Effector memory CD4-positive, alpha-beta T cell (primary cell): ENCODE results near the gene ATP6V1C2.

Source experiments
- DNase-seq, 3 donors: peaks; one replicate each; pipeline ENCODE4 v3.0.0-alpha.2; 2020
- H3K27ac ChIP-seq: 2 replicates; pipeline ENCODE4 v1.7.0; 2013; ENCODE audit warnings: mild to moderate bottlenecking, low read length, moderate library complexity; ENCODE audit not compliant: insufficient read depth, poor library complexity, severe bottlenecking
- H3K27me3 ChIP-seq: replicated peaks from 2 replicates; pipeline ENCODE4 v1.7.0; 2013; ENCODE audit warnings: mild to moderate bottlenecking, low read length; ENCODE audit not compliant: insufficient read depth, control insufficient read depth, poor library complexity, severe bottlenecking
- H3K36me3 ChIP-seq: 2 replicates; pipeline ENCODE4 v1.7.0; 2013; ENCODE audit warnings: mild to moderate bottlenecking, low read length, moderate library complexity; ENCODE audit not compliant: control insufficient read depth, insufficient read depth
- H3K4me1 ChIP-seq: 2 replicates; pipeline ENCODE4 v1.7.0; 2013; ENCODE audit warnings: low read length, mild to moderate bottlenecking; ENCODE audit not compliant: control insufficient read depth, insufficient read depth, poor library complexity, severe bottlenecking
- H3K4me3 ChIP-seq: 2 replicates; pipeline ENCODE4 v1.7.0; 2013; ENCODE audit warnings: low read length, low read depth, mild to moderate bottlenecking; ENCODE audit not compliant: insufficient read depth, poor library complexity, severe bottlenecking
- H3K9me3 ChIP-seq: 2 replicates; pipeline ENCODE4 v1.7.0; 2013; ENCODE audit warnings: mild to moderate bottlenecking, low read length, moderate library complexity; ENCODE audit not compliant: control insufficient read depth

Gene ATP6V1C2

DNA sequence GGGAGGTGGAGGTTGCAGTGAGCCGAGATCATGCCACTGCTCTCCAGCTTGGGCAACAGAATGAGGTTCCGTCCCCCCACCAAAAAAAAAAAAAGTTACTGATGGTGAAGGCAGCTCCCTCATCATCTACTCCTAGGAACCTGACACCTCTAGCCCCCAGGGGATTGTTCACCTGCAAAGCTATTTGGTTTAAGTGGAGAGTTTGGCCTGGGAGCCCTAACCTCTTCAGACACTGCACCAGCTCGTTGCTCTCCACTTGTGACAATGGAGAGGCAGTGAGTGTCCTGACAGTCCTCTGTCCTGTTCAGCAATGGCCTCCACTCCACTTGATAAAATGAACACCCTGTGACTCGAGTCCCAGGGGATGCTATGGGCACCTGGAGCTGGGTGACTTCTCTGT is 43.5 kb downstream of the ATP6V1C2 start:
- Histone ChIP-seq H3K4me1 (no peaks in the 10 kb centered on the region), H3K27me3 (no peaks in the 10 kb centered on the region), H3K27ac (no peak overlapping the region), H3K36me3 (no peaks in the 10 kb centered on the region), H3K4me3 (no peak overlapping the region), H3K9me3 (no peaks in the 10 kb centered on the region)
- DNase-seq = no peak

DNA sequence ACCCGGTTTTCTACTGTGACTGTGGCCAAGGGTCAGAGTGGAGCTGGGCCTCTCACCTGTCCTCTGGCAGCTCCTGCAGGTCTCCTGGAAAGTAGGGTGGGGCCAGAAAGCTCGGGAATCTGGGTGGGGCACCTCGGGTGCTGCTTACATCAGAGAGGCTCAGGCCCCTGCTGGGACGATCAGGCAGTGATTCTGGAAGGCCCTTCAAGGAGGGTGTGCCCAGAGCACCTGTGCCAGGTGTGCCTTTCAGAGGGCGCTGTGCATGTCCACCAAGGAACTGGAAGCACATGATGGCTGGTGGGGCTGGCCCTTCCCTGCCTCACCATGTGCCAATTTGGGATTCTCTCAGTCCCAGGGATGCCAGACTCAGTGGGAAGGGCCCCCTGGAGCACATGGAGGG is 44.0 kb downstream of the ATP6V1C2 start:
- no peak overlapping the region for H3K4me3 ChIP-seq
- no peaks in the 10 kb centered on the region for H3K27me3 ChIP-seq
- no peaks in the 10 kb centered on the region for H3K36me3 ChIP-seq
- DNase-seq = no peak
- H3K4me1 ChIP-seq = no peaks in the 10 kb centered on the region
- H3K27ac ChIP-seq = no peak overlapping the region
- no peaks in the 10 kb centered on the region for H3K9me3 ChIP-seq

DNA sequence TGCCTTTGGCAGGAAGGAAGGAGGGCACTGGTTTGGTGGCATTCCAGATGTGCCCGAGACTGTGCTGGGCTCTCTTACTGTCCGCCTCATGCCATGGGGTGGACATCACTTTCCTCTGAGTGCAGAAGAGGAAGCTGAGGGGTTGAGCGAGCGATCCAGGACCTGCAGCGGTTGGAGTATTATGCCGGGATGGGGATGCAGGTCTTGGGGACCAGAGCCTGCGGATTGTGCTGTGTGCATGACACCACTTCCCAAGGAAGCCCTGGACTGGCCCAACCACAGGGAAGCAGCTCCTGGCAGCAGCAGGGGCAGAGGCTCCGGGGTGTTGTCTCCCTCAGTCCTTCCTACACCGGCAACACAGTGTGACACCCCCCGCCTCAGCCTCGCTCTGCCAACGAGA is 44.5 kb downstream of the ATP6V1C2 start:
- H3K27ac ChIP-seq = no peak overlapping the region
- H3K27me3 ChIP-seq = no peaks in the 10 kb centered on the region
- no peaks in the 10 kb centered on the region for H3K4me1 ChIP-seq
- no peaks in the 10 kb centered on the region for H3K9me3 ChIP-seq
- DNase-seq = no peak
- H3K36me3 ChIP-seq = no peaks in the 10 kb centered on the region
- H3K4me3 ChIP-seq = no peak overlapping the region

DNA sequence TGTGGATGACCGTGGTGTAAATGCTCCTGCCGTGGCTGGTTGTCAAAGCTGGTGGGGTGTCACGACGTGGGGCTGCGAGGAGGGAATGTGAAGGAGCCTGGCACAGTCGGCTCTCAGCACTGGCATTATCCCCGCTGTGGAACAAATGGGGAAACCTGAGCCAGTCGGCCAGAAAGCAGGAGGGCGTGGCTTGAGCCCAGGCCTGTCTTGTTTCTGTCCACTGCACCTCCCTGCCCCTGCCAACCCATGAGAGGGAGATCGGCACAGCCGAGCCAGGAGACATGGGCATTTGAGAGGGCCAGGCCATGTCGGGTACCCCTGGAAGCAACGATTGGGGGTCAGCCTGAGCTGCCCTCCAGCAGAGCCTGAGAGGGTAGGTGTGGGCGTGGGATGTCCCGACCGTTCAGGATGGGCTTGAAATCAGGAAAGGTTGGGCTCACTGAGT is 46.7 kb downstream of the ATP6V1C2 start:
- no peak overlapping the region for H3K27ac ChIP-seq
- no peak overlapping the region for H3K4me3 ChIP-seq
- H3K9me3 ChIP-seq = no peaks in the 10 kb centered on the region
- no peaks in the 10 kb centered on the region for H3K36me3 ChIP-seq
- H3K4me1 ChIP-seq = no peaks in the 10 kb centered on the region
- DNase-seq = no peak
- no peaks in the 10 kb centered on the region for H3K27me3 ChIP-seq

DNA sequence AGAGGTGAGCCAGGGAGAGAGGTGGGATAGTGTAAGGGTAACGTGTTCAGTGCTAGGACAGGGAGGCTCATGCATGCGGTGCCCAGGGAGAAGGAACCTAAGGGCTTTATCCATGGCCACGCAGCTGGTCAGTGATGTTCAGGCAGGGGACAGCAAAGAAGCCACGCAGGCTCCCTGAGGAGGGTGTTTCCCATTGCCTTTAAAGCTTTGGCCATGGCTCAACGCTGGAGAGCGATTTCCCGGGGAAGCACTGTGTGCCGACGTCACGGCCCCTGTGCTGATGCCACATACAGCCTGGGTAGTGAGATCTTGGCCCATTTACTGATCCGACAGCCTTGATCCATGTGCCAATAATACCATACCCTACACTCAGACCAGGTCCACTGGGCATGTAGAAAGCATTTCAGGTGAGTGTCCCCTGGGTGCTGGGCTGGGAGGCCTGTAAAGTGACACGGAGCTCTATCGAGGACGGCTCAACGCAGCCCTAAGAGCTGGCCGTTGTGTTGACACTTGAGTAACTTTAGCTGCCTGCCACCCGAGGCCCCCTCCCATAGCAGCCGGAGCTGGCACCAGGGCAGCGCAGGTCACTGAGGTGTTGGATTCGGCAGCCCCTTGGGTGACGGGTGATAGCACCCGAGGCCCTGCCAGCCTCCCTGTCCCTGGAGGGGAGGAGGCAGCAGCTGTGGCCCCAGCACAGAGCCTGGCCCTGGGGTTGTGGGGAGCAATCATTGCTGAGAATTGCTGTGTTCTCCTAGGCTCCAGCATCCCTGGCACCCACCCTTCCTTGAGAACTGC is 49.7 kb downstream of the ATP6V1C2 start:
- Histone ChIP-seq H3K9me3 (no peaks in the 10 kb centered on the region), H3K27ac (no peak overlapping the region), H3K36me3 (no peaks in the 10 kb centered on the region), H3K4me1 (no peaks in the 10 kb centered on the region), H3K27me3 (no peaks in the 10 kb centered on the region), H3K4me3 (no peak overlapping the region)
- no peak for DNase-seq

DNA sequence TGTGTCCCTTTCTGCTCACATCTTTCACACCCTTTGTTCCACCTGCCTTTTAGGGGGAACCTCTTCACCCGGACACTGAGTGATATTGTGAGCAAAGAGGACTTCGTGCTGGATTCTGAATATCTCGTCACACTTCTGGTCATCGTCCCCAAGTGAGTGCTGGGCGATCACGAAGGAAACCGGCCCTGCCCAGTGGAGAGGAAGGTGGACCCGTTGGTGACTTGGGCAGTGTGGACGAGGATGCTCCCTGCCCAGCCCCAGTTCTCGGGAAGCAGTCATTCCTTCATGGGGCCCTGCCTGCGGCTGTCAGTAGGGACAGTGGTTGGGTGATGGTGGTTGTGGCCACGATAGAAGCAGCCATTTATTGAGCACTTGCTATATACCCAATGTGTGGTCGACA is 50.4 kb downstream of the ATP6V1C2 start:
- Histone ChIP-seq H3K27ac (no peak overlapping the region), H3K4me1 (no peaks in the 10 kb centered on the region), H3K9me3 (no peaks in the 10 kb centered on the region), H3K4me3 (no peak overlapping the region), H3K27me3 (no peaks in the 10 kb centered on the region), H3K36me3 (no peaks in the 10 kb centered on the region)
- DNase-seq = no peak

DNA sequence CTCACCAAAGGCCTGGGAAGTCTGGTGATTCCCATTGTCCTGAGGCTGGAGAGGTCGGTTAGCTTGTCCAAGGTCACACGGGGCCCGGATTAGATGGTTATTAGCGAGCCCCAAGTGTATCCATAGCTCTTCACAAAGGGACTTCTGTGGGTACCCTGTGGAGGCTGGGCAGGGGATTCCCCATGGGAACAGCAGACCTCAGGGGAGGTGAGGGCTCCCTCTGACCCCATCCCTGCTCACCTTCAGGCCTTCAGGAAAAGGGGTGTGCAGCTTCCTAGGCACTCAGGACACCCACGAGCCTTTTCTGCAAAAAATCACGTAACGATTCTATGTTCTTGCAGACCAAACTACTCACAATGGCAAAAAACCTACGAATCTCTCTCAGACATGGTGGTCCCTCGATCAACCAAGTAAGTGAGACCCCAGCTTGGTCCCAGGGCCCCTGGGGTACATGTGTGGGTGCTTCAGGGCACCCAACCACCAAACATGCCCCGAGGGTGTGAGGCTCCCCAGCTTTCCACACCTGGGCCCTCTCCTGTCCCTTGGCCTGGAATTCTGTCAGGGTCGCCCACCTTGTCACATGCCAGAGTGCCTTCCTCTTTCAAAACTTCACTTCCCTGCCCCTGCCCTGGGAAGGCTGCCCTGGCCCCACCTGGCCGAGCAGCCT is 50.9 kb downstream of the ATP6V1C2 start:
- no peak overlapping the region for H3K27ac ChIP-seq
- no peak overlapping the region for H3K4me3 ChIP-seq
- no peak for DNase-seq
- no peaks in the 10 kb centered on the region for H3K27me3 ChIP-seq
- H3K4me1 ChIP-seq = no peaks in the 10 kb centered on the region
- H3K36me3 ChIP-seq = no peaks in the 10 kb centered on the region
- H3K9me3 ChIP-seq = no peaks in the 10 kb centered on the region

DNA sequence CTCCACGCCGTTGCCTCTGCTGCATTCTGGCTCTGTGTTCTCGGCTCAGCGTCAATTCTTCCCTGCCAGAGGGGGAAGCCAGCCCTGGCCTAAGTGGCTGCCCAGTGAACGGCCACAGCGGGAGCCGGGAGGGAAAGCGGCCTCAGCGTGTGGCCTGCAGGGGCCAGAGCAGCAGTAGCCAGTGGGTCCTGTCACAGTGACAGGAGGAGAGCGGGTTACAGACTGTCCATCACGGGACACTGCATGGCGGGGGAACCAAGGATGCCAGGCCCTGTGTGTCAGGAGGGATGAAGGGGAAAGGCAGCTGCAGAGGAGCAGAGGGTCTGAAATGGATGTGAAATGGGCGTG is 51.4 kb downstream of the ATP6V1C2 start:
- H3K9me3 ChIP-seq = no peaks in the 10 kb centered on the region
- H3K27ac ChIP-seq = no peak overlapping the region
- no peaks in the 10 kb centered on the region for H3K27me3 ChIP-seq
- DNase-seq = no peak
- no peaks in the 10 kb centered on the region for H3K4me1 ChIP-seq
- no peak overlapping the region for H3K4me3 ChIP-seq
- no peaks in the 10 kb centered on the region for H3K36me3 ChIP-seq

DNA sequence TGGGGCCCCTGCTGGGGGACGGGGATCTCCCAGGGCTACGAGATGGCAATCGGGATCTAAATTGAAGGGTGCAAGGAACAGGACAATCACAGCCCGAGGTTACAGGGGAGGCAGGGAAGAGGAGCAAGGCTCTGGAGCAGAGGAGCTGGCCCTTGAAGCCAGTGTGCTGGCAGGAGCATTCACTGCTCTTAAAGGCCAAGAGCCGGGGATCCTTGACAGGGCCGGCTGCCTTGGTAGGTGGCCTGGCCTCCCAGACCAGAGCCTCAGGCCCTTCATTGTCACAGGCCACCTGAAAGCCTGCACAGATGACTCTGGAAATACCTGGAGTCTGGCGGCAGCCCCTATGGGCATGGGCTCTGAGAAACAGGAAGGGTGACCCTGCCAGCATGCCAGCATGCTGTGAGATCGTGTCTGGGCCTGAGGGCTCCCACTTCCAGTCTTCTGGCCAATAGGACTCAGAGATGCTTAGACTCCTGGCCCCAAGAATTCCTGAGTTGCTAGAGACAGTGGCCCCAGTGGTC is 52.5 kb downstream of the ATP6V1C2 start:
- Histone ChIP-seq H3K4me3 (no peak overlapping the region), H3K4me1 (no peaks in the 10 kb centered on the region), H3K9me3 (no peaks in the 10 kb centered on the region), H3K27me3 (no peaks in the 10 kb centered on the region), H3K27ac (no peak overlapping the region), H3K36me3 (no peaks in the 10 kb centered on the region)
- no peak for DNase-seq

DNA sequence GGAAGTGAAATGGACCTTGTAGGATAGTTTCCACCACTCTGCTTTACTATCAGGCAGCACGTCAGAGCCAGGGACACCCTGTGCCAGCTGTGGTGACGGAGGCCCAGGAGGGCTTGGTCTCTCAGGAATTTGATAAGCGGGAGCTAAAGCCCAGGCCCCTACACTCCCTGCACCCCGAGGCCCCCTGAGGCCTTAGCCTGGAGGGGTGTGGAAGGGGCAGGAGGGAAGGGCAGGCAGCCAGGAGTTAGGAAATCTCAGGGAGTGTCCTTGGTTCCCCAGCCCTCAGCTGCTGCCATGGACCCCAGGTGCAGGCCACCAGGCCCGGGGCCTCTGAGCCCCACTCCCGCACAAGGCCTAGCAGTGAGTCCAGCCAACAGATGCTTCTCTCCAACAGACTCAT is 53.0 kb downstream of the ATP6V1C2 start:
- no peaks in the 10 kb centered on the region for H3K36me3 ChIP-seq
- no peaks in the 10 kb centered on the region for H3K4me1 ChIP-seq
- H3K27ac ChIP-seq = no peak overlapping the region
- no peak overlapping the region for H3K4me3 ChIP-seq
- no peaks in the 10 kb centered on the region for H3K27me3 ChIP-seq
- H3K9me3 ChIP-seq = no peaks in the 10 kb centered on the region
- DNase-seq = no peak
